ENCODE measurements around the gene DNM1. TPM values are rescaled to one million over a fixed set of nuclear protein-coding genes. Genes with fewer than 3 reads are reported as not detected.

The DNM1 gene
- total RNA-seq, 1 donor from 2014 or later, result 33.5 TPM

- DNase-seq (ENCODE audit: low read depth), result peak; percentile 97
Observed at GRCh38 chr9:128276008-128276573, 72.9 kb downstream of the DNM1 start, which contains the start of gene SWI5. SWI5 (plus strand) TSS chr9:128276276.

- no peak for DNase-seq (ENCODE audit: low read depth)
Observed at GRCh38 chr9:128276574-128277270, 73.5 kb downstream of the DNM1 start.

DNA sequence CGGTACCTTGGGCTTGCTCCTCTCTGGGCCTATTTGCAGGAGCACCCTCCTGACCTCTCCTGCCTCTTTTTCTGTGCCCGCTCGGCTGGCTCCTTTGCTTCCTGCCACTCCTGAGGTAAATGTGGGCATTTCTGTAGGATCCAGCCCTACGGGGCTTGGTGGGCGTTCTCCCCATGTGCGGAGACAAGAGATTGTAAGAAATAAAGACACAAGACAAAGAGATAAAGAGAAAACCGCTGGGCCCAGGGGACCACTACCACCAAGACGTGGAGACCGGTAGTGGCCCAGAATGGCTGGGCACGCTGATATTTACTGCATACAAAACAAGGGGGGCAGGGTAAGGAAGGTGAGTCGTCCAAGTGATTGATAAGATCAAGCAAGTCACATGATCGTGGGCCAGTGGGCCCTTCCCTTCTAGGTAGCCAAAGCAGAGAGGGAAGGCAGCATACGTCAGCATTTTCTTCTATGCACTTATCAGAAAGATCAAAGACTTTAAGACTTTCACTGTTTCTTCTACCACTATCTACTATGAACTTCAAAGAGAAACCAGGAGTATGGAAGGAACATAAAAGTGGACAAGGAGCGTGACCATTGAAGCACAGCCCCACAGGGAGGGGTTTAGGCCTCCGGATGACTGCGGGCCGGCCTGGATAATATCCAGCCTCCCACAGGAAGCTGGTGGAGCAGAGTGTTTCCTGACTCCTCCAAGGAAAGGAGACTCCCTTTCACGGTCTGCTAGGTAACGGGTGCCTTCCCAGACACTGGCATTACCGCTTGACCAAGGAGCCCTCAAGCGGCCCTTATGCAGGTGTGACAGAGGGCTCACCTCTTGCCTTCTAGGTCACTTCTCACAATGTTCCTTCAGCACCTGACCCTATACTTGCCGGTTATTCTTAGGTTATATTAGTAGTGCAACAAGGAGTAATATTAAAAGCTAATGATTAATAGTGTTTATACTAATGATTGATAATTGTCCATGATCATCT, 76.2 kb downstream of the DNM1 start:
- peak; percentile 45 for DNase-seq (ENCODE audit: low read depth)

GRCh38 chr9:128280084-128280622, 77.0 kb downstream of the DNM1 start:
- DNase-seq (ENCODE audit: low read depth), result peak; percentile 18

GRCh38 chr9:128282500-128282899, 79.3 kb downstream of the DNM1 start:
- DNase-seq (ENCODE audit: low read depth), result peak; percentile 22

- no peak for DNase-seq (ENCODE audit: low read depth)
Observed at GRCh38 chr9:128285033-128285784, 82.0 kb downstream of the DNM1 start.

- DNase-seq (ENCODE audit: low read depth), result no peak
Observed at GRCh38 chr9:128286440-128286839, 83.3 kb downstream of the DNM1 start.

GRCh38 chr9:128288273-128289004, 85.3 kb downstream of the DNM1 start:
- no peak for DNase-seq (ENCODE audit: low read depth)

DNA sequence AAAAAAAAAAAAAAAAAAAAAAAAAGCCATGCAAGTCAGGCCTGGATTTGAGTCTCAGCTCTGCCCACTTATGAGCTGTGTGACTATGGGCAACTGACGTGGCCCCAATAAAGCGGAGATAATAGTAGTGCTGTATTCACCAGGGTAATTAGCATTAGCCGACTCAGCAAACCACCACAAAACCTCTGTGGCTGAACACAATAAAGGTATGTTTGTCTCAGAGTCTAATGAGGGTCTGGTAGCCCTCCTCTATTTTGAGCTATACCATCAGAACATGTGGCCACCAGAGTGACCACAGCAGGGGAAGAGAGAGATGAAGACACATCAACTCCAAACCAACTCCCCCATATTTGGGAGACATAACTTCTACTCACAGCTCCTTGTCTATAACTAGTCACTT, 88.8 kb downstream of the DNM1 start:
- DNase-seq (ENCODE audit: low read depth), result no peak

- DNase-seq (ENCODE audit: low read depth), result no peak
Observed at GRCh38 chr9:128293091-128293490, 89.9 kb downstream of the DNM1 start.

- no peak for DNase-seq (ENCODE audit: low read depth)
Observed at GRCh38 chr9:128294142-128294541, 91.0 kb downstream of the DNM1 start.

- no peak for DNase-seq (ENCODE audit: low read depth)
Observed at GRCh38 chr9:128296340-128297220, 93.4 kb downstream of the DNM1 start.

DNA sequence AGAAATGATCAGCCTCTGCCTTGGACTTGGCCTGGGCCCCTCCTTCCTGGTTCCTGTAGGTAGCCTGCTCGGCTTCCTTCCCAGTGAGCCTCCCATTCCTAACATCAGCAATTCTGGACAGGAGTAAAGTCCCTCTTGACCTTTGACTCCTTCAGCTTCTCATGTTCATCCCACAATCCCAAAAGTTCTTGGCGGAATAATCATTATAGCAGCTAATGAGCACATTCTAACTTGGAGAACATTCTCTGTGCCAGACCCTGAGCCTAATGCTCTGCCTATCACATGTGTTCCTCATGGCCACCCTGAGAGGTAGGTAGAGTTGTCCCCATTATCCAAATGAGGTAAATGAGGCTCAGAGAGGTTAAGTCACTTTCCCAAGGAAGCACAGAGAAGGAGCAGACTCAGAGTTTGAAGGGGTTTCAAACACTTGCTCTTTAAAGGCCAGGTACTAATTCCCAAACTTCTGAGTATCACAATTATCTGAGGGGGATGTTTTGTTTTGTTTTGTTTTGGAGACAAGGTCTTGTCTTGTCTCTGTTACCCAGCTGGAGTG, 94.1 kb downstream of the DNM1 start:
- no peak for DNase-seq (ENCODE audit: low read depth)

GRCh38 chr9:128298535-128299482, 95.6 kb downstream of the DNM1 start:
- no peak for DNase-seq (ENCODE audit: low read depth)

GRCh38 chr9:128304136-128304970, 101.2 kb downstream of the DNM1 start:
- no peak for DNase-seq (ENCODE audit: low read depth)
